GM19467 (cell line): ENCODE data around the gene DMRT2.

Experiments used
- ATAC-seq: cut with Tn5 transposase; IDR thresholded peaks from one replicate; pipeline ENCODE4 v1.9.1; 2021; ENCODE audit warnings: mild to moderate bottlenecking, moderate library complexity; ENCODE audit not compliant: unreplicated experiment

The DMRT2 gene

GRCh38 chr9:1050125-1050895 is at the start of gene DMRT2:
DMRT2 (plus strand) TSS chr9:1050357; CDS start chr9:1051614, 1,257 bp downstream.
- peak; percentile 67 for ATAC-seq

DNA sequence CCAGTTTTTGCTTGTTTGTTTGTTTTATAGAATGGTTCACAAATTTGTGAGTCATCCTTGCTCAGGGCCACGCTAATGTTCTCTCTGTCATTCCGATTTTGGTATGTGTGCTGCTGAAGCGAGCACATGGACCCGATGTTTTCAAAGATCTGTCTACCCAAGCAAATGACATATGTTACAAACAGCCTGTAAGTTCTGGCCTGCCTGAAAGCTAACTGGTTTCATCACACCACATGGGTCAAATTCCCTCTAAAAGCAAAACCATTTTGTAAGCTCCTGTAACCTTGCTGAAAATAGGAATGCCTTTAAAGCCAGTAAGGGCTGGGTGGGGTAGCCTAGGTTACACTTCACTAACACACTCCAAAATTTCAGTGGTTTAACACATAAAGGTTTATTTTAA is 48.3 kb upstream of the DMRT2 start:
- no peak for ATAC-seq

- no peak for ATAC-seq
Observed at GRCh38 chr9:1002678-1003077, 47.5 kb upstream of the DMRT2 start.

- no peak for ATAC-seq
Observed at GRCh38 chr9:1005043-1005667, 45.0 kb upstream of the DMRT2 start.

DNA sequence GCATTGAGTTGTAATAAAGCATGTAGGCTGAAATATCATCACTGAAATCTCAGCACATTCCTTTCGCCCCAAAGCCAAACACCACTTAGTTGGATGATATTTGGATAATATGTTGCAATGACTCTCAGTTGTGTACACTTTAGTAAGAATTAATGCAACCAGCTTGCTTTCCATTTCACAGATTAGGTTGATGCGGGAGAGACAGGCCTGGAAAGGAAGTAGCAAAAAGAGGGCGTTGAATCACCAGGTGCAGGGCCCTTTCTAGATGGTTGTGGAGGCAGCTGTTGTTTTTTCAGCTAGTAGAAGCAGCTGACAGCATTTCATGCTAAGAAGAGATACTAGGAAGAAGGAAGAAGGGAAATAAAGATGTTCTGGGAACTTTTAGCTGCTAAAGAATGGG is 42.8 kb upstream of the DMRT2 start:
- no peak for ATAC-seq

- ATAC-seq, result no peak
Observed at GRCh38 chr9:1008216-1008615, 41.9 kb upstream of the DMRT2 start.

DNA sequence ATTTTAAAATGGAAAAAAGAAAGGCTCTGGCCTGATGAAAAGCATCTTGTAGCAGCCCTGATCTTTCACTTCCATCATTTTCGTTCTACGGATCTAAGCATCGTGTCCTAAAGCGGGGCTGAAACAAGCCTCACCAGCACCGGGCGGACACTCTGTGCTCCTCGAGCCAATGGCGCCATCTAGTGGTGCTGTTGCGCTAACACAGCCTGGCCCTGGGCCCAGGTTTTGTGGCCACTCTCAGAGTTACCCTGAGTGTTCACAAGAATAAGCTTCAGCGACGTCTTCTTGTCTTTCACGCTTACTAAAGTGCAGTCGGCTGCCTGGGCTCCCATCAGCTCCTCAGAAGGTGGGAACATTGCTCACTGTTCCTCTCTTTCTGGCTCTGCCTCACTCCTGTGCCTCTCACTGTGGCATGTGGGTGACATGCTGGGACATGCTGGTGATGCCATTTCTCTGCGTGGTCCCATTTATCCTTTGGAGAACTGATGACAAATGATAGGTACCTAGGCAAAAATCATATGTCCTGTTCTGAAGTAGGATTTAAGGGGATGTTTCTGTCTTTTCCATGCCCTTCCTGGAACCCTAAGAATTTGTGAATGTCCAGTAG is 41.0 kb upstream of the DMRT2 start:
- ATAC-seq, result peak; percentile 89

DNA sequence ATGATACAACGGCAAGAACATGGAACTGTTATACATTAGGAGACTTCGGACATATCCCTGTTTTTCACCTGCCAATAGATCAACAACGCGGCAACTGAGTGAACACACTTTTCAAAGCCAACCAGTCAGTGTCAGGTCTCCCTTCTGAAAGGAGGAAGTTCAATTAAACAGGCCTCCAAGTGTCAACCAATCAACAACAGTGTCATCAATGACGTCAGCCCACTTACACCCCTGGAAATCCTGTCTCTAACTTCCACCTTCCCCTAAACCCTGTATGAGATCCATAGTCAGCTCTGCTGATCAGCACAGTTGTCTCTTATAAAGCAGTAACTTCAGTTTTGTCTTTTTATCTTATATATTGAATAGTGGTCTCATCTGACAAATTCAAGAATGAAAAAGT is 37.1 kb upstream of the DMRT2 start:
- ATAC-seq, result no peak

DNA sequence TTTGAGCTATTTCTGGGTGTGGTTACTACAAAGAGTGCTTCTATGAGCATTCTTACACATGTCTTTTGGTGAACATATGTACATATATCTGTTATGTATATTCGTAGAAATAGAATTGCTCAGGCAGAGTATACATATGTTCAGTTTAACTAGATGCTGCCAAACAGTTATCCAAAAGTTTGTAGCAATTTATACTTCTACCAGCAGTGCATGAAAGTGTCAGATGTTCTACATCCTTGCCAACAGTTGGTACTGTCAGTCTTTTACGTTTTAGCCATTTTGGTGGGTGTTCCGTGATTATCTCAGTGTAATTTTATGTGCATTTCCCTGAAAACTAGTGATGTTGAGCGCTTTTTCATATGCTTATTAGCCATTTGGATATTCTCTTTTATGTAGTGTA is 35.9 kb upstream of the DMRT2 start:
- ATAC-seq, result no peak

DNA sequence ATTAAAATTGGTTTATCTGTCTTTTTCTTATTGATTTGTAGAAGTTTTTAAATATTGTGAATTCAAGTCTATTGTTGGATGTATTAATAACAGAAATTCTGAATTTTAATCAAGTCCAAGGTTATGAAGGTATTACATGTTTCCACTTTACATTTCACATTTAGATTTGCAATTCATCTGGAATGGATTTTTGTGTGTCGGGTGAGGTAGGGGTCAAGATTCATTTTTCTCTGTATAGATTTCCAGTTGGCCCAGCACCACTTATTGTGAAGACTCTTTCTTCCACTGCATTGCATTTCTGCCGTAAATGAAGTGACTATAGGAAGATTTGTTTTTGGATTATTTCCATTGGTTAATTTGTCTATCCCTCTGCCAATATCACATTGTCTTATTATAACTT is 35.5 kb upstream of the DMRT2 start:
- no peak for ATAC-seq

GRCh38 chr9:1018121-1018520 is 32.0 kb upstream of the DMRT2 start:
- no peak for ATAC-seq

DNA sequence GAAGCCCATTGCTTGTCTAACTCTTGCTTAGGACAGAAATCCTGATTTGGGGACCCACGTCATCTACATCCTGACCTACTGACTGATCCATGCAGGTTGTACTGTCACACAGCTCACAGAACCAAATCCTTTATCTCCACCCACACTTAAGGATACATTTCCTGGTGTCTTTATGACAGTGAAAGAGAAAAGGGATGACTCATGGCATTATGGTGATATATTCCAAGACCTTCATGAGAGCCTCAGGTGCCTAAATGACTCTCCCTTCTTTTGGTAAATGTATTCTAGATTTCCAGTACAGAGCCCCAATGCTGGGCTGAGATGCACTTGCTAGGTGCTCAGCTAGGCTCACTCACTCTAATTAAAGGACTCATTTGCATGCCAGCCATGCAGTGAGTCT is 26.0 kb upstream of the DMRT2 start:
- ATAC-seq, result no peak

- ATAC-seq, result no peak
Observed at GRCh38 chr9:1025131-1025530, 25.0 kb upstream of the DMRT2 start.

GRCh38 chr9:1026219-1026618 is 23.9 kb upstream of the DMRT2 start:
- no peak for ATAC-seq

DNA sequence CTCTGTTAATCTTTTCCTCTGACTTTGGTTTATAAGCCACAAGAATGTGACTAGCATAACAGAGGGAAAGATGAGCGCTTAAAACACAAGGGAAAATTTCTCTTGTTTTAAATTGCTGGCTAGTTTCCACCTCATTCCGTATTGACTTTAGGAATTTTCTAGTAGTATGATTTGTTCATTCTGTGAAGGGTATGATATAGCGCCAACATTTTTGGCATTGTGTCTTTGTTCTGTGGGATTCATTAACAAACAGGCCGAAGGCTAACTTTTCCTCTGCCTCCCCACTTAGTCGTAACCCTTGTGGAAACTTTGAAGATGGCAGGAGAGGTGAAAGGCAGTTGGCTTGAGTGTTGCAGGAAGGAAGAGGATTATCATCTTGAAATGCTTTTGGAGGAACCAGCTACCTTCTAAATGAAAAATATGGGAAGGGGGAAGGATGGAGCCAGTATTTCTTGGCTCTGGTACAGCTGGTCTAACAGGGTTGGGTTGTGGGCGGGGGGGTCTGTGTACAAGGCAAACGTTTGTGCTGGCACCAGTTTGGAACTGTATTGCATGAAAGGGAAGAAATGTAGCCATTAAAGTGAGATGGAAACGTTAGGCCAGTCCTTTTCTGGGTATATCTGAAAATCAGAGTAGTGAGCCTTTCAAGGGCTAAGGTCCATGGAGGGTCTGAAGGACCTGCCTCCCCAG is 21.5 kb upstream of the DMRT2 start:
- ATAC-seq, result no peak

DNA sequence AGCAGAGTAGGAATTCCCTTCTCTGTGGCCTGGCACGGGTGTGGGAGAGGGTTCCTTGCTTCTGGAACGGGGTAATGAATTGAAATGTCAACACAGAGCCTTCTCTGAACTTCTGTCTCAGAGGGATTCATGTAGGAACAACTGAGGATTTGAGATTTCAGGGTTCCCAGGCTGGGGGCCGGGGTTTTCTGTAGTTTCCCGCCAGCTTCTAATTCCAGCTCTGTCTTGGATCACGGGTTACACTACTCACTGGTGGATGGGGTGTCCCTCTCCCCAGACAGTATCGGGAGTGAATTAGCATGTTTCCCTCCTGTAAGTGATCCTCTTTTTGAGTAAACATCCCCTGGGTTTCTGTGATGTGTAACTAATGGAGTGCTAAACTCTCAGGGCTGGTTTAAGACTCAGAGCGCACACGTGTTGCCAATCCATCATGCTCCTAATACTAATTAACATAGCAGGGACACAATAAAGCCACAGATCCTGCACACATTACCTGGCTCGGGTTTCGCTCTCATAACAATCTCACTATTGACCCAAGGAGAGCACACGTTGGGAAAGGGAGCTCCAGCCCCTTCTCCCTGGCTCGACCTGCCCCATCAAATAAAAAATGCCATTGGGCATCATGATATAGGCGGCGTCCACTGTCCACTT is 18.1 kb upstream of the DMRT2 start:
- no peak for ATAC-seq

- ATAC-seq, result no peak
Observed at GRCh38 chr9:1034271-1034670, 15.9 kb upstream of the DMRT2 start.

GRCh38 chr9:1039589-1039988 is 10.6 kb upstream of the DMRT2 start:
- ATAC-seq, result no peak

- ATAC-seq, result no peak
Observed at GRCh38 chr9:1042466-1042865, 7.7 kb upstream of the DMRT2 start.

DNA sequence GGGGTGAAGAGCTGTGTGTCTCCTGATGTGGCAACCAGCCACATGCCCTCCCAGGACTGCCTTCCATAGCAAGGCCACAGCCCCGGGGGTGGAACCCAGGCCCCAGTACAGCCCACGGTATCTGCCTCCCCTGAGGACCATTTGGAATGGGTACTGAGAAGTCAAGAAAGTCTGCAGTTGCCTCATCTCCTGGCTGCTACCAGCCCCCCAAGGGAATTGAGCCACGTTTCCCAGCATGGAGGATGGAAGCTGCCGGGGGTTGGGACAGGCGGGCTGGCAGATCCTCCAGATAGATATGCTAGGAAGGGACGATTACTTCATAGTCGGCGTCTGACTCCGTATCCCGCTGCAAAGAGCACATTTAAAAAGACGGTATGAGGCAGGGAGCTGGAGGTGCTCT is 5.5 kb upstream of the DMRT2 start:
- ATAC-seq, result no peak
